GM23338 (cell line): ENCODE data around the gene DPH7. TPM values are rescaled to one million over a fixed set of nuclear protein-coding genes. Genes with fewer than 3 reads are reported as not detected.

Experiments used
- ATAC-seq: fragments of 200-7000 bp; cut with Tn5 transposase; 3 replicates; pipeline ENCODE4 v1.9.1; 2020
- DNase-seq: peaks from one replicate; pipeline ENCODE4 v3.0.0-alpha.2; 2015; ENCODE audit warnings: low spot score
- H2AFZ ChIP-seq: fragments of 200-600 bp; sonication (generic); 2 replicates; pipeline ENCODE4 v1.8.0; 2016; ENCODE audit warnings: antibody characterized with exemption, mild to moderate bottlenecking, moderate library complexity
- H3F3A ChIP-seq: fragments of 200-600 bp; sonication (generic); replicated peaks from 2 replicates; pipeline ENCODE4 v1.8.0; 2017; ENCODE audit warnings: antibody characterized with exemption, mixed run types, low read depth
- H3K27ac ChIP-seq: fragments of 200-600 bp; sonication (generic); 2 replicates; pipeline ENCODE4 v1.6.1; 2016; ENCODE audit warnings: low read depth
- H3K27me3 ChIP-seq: fragments of 200-600 bp; sonication (generic); 2 replicates; pipeline ENCODE4 v1.8.0; 2016; ENCODE audit warnings: mild to moderate bottlenecking, mixed run types, moderate library complexity; ENCODE audit not compliant: insufficient read depth
- H3K36me3 ChIP-seq: fragments of 200-600 bp; sonication (generic); 2 replicates; pipeline ENCODE4 v1.8.0; 2016; ENCODE audit warnings: mild to moderate bottlenecking; ENCODE audit not compliant: insufficient read depth
- H3K4me1 ChIP-seq: fragments of 200-600 bp; sonication (generic); 2 replicates; pipeline ENCODE4 v1.8.0; 2016; ENCODE audit warnings: mild to moderate bottlenecking, moderate library complexity; ENCODE audit not compliant: insufficient read depth
- H3K4me2 ChIP-seq: fragments of 200-600 bp; sonication (generic); 2 replicates; pipeline ENCODE4 v1.7.1; 2017; ENCODE audit warnings: mixed run types
- H3K4me3 ChIP-seq: fragments of 200-600 bp; sonication (generic); 2 replicates; pipeline ENCODE4 v1.6.1; 2016; ENCODE audit warnings: mixed run types
- H3K79me2 ChIP-seq: fragments of 200-600 bp; sonication (generic); replicated peaks from 2 replicates; pipeline ENCODE4 v1.8.0; 2017; ENCODE audit warnings: mild to moderate bottlenecking; ENCODE audit not compliant: insufficient read depth
- H3K9me2 ChIP-seq: fragments of 200-600 bp; sonication (generic); 2 replicates; pipeline ENCODE4 v1.8.0; 2017; ENCODE audit not compliant: insufficient read depth
- H4K20me1 ChIP-seq: fragments of 200-600 bp; sonication (generic); replicated peaks from 2 replicates; pipeline ENCODE4 v1.8.0; 2017; ENCODE audit warnings: mild to moderate bottlenecking; ENCODE audit not compliant: insufficient read depth
- H3K27ac Mint-ChIP-seq: 2 replicates; pipeline ENCODE4 v1.8.0; 2020; ENCODE audit warnings: inconsistent platforms, mild to moderate bottlenecking, moderate library complexity, mixed read lengths
- H3K27me3 Mint-ChIP-seq: 3 replicates; pipeline ENCODE4 v1.8.0; 2022; ENCODE audit warnings: low read depth, mild to moderate bottlenecking, moderate library complexity, mixed read lengths, inconsistent platforms; ENCODE audit not compliant: insufficient read depth, poor library complexity
- H3K36me3 Mint-ChIP-seq: 3 replicates; pipeline ENCODE4 v1.8.0; 2021; ENCODE audit warnings: low read depth, mild to moderate bottlenecking, inconsistent platforms, moderate library complexity, mixed read lengths
- H3K4me1 Mint-ChIP-seq: 3 replicates; pipeline ENCODE4 v1.8.0; 2020; ENCODE audit warnings: mild to moderate bottlenecking, inconsistent platforms, mixed read lengths
- H3K4me3 Mint-ChIP-seq: 3 replicates; pipeline ENCODE4 v1.8.0; 2021; ENCODE audit warnings: moderate library complexity, mild to moderate bottlenecking, inconsistent platforms, mixed read lengths
- H3K9me3 Mint-ChIP-seq: 3 replicates; pipeline ENCODE4 v1.8.0; 2020; ENCODE audit warnings: moderate library complexity, mild to moderate bottlenecking, inconsistent platforms, mixed read lengths
- CREB1 ChIP-seq: fragments of 250-450 bp; sonication (Bioruptor Pico); IDR thresholded peaks from 2 replicates; pipeline ENCODE4 v1.5.0; 2020; ENCODE audit warnings: low read depth, mild to moderate bottlenecking, moderate library complexity
- CTCF ChIP-seq, 2 experiments: fragments of 200-600 bp in 1 of 2; sonication (generic) in 1 of 2; conservative IDR thresholded peaks; 2 replicates each; pipeline versions ENCODE4 v1.5.1 to v1.6.1; 2016 to 2017; ENCODE audit warnings: antibody characterized with exemption in 2 of 2, low read depth in 2 of 2, mild to moderate bottlenecking in 2 of 2, moderate library complexity in 1 of 2
- EZH2 ChIP-seq: fragments of 200-600 bp; sonication (generic); IDR thresholded peaks from one replicate; pipeline ENCODE4 v1.8.0; 2017; ENCODE audit warnings: antibody characterized with exemption, mild to moderate bottlenecking, low read depth; ENCODE audit not compliant: unreplicated experiment
- EZH2phosphoT487 ChIP-seq: fragments of 200-600 bp; sonication (generic); IDR thresholded peaks from one replicate; pipeline ENCODE4 v1.8.1; 2018; ENCODE audit warnings: antibody characterized with exemption; ENCODE audit not compliant: unreplicated experiment
- JUNB ChIP-seq: IDR thresholded peaks from one replicate; pipeline ENCODE4 v1.6.1; 2016; ENCODE audit warnings: antibody characterized with exemption; ENCODE audit not compliant: unreplicated experiment
- NANOG ChIP-seq: IDR thresholded peaks from 2 replicates; pipeline ENCODE4 v1.6.1; 2016; ENCODE audit warnings: antibody characterized with exemption, borderline replicate concordance
- POLR2AphosphoS5 ChIP-seq: IDR thresholded peaks from 2 replicates; pipeline ENCODE4 v1.6.1; 2016; ENCODE audit warnings: antibody characterized with exemption, low read depth
- REST ChIP-seq: IDR thresholded peaks from one replicate; pipeline ENCODE4 v1.6.1; 2018; ENCODE audit warnings: antibody characterized with exemption; ENCODE audit not compliant: unreplicated experiment
- STAT1 ChIP-seq: IDR thresholded peaks from one replicate; pipeline ENCODE4 v1.6.1; 2016; ENCODE audit warnings: antibody characterized with exemption; ENCODE audit not compliant: unreplicated experiment
- ZNF114 ChIP-seq: fragments of 250-450 bp; sonication (Bioruptor Pico); IDR thresholded peaks from 2 replicates; pipeline ENCODE4 v1.5.0; 2020; ENCODE audit warnings: mild to moderate bottlenecking, moderate library complexity
- ZNF331 ChIP-seq: fragments of 250-450 bp; sonication (Bioruptor Pico); IDR thresholded peaks from 2 replicates; pipeline ENCODE4 v1.5.0; 2020; ENCODE audit warnings: low read depth, mild to moderate bottlenecking, moderate library complexity
- polyA plus RNA-seq: library from polyadenylated mRNA; unstranded; fragments of >200 nt; fragmentation: Nextera tagmentation; extraction: Ambion mirVana; gene quantifications from 2 replicates; pipeline ENCODE4 v1.2.1, GENCODE V29; 2016
- total RNA-seq: library from RNA; depleted of rRNA; stranded (reverse); fragments of >200 nt; shearing (Covaris generic); gene quantifications from 2 replicates; pipeline ENCODE4 v1.2.3, GENCODE V29; 2014
- TF ChIP-seq, protein P1 (sequence below): IDR thresholded peaks from 2 replicates; pipeline ENCODE4 v1.6.1; 2016; ENCODE audit warnings: antibody characterized with exemption
- TF ChIP-seq, protein P2 (sequence below): fragments of 250-450 bp; sonication (Bioruptor Pico); IDR thresholded peaks from 2 replicates; pipeline ENCODE4 v1.5.0; 2020; ENCODE audit warnings: mild to moderate bottlenecking, moderate library complexity

DPH7 gene
- total and polyA plus RNA-seq, 2 experiments from 2014 or later = 44.5 to 68.8 TPM

DNA sequence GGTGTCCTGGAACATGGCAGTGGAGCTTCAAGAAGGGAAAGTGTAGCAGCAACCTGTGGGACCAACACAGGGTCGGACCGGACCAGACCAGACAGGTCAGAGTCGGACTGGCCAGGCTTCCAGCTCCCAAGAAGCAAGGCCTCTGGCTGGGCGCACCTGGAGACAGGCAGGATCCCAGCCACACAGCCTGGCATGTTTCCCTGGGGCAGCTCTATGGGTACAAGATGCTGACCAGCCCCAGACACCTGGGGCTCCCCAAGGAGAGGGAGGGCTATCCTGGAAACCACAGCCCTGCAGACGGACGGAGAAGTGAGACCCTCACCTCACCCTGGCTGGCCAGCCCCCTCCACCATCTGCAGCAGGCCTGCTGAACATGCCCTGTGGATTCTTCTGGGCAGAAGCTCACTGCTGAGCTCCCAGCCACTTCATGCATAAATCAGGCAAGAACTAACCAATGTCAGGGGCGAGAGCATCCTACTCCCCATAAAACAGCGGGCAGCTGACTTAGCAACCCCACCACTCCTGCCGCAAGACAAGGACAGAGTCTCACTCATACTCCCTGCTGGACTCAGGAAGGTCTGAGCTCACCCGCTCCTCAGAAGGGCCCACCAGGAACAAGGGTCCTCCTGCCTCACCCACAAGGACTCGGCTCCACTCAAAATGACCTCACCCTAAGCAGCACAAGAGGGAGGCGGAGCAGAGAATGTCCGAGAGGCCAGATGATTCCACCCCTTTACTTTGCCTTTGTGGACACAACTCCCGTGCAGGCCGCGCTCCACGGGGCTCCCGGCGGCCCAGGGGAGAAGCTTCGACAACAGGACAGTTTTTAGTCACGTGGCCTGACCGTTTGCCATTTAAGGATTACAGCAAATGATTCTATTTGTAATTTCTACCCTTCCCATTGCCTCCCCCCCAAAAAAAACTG is 2.9 kb upstream of the DPH7 start:
- Histone ChIP-seq H3K27ac (no peak overlapping the region), H3K9me2 (no peaks in the 10 kb centered on the region), H3K4me2 (no peak overlapping the region), H3K27me3 (no peaks in the 10 kb centered on the region), H3F3A (peaks cover 24% of the 10 kb centered on the region; the same call in 1 of the 2 replicates), H3K79me2 (peaks cover 29% of the 10 kb centered on the region), H3K4me3 (no peak overlapping the region), H2AFZ (no peak overlapping the region), H3K36me3 (peaks cover 12% of the 10 kb centered on the region; the same call in 1 of the 2 replicates), H3K4me1 (peaks cover 20% of the 10 kb centered on the region), H4K20me1 (peaks cover 11% of the 10 kb centered on the region)
- DNase-seq (no peak), ATAC-seq (no peak)
- H3K27me3 Mint-ChIP-seq = peaks cover 31% of the 10 kb centered on the region
- no peak overlapping the region for H3K4me3 Mint-ChIP-seq
- no peaks in the 10 kb centered on the region for H3K9me3 Mint-ChIP-seq
- H3K4me1 Mint-ChIP-seq = peaks cover 31% of the 10 kb centered on the region
- TF ChIP-seq, protein P1, sequence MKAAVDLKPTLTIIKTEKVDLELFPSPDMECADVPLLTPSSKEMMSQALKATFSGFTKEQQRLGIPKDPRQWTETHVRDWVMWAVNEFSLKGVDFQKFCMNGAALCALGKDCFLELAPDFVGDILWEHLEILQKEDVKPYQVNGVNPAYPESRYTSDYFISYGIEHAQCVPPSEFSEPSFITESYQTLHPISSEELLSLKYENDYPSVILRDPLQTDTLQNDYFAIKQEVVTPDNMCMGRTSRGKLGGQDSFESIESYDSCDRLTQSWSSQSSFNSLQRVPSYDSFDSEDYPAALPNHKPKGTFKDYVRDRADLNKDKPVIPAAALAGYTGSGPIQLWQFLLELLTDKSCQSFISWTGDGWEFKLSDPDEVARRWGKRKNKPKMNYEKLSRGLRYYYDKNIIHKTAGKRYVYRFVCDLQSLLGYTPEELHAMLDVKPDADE = no peak
- TF ChIP-seq EZH2 = no peak
- no peak for TF ChIP-seq POLR2AphosphoS5
- no peak for TF ChIP-seq NANOG
- TF ChIP-seq CREB1 = no peak
- TF ChIP-seq STAT1 = no peak
- TF ChIP-seq CTCF (conservative IDR thresholded peaks at IDR 0.05; ENCODE audit: low read depth in 2 of 2) = no peak
- TF ChIP-seq ZNF331 (CRISPR knock-in tag) = no peak
- TF ChIP-seq, protein P2, sequence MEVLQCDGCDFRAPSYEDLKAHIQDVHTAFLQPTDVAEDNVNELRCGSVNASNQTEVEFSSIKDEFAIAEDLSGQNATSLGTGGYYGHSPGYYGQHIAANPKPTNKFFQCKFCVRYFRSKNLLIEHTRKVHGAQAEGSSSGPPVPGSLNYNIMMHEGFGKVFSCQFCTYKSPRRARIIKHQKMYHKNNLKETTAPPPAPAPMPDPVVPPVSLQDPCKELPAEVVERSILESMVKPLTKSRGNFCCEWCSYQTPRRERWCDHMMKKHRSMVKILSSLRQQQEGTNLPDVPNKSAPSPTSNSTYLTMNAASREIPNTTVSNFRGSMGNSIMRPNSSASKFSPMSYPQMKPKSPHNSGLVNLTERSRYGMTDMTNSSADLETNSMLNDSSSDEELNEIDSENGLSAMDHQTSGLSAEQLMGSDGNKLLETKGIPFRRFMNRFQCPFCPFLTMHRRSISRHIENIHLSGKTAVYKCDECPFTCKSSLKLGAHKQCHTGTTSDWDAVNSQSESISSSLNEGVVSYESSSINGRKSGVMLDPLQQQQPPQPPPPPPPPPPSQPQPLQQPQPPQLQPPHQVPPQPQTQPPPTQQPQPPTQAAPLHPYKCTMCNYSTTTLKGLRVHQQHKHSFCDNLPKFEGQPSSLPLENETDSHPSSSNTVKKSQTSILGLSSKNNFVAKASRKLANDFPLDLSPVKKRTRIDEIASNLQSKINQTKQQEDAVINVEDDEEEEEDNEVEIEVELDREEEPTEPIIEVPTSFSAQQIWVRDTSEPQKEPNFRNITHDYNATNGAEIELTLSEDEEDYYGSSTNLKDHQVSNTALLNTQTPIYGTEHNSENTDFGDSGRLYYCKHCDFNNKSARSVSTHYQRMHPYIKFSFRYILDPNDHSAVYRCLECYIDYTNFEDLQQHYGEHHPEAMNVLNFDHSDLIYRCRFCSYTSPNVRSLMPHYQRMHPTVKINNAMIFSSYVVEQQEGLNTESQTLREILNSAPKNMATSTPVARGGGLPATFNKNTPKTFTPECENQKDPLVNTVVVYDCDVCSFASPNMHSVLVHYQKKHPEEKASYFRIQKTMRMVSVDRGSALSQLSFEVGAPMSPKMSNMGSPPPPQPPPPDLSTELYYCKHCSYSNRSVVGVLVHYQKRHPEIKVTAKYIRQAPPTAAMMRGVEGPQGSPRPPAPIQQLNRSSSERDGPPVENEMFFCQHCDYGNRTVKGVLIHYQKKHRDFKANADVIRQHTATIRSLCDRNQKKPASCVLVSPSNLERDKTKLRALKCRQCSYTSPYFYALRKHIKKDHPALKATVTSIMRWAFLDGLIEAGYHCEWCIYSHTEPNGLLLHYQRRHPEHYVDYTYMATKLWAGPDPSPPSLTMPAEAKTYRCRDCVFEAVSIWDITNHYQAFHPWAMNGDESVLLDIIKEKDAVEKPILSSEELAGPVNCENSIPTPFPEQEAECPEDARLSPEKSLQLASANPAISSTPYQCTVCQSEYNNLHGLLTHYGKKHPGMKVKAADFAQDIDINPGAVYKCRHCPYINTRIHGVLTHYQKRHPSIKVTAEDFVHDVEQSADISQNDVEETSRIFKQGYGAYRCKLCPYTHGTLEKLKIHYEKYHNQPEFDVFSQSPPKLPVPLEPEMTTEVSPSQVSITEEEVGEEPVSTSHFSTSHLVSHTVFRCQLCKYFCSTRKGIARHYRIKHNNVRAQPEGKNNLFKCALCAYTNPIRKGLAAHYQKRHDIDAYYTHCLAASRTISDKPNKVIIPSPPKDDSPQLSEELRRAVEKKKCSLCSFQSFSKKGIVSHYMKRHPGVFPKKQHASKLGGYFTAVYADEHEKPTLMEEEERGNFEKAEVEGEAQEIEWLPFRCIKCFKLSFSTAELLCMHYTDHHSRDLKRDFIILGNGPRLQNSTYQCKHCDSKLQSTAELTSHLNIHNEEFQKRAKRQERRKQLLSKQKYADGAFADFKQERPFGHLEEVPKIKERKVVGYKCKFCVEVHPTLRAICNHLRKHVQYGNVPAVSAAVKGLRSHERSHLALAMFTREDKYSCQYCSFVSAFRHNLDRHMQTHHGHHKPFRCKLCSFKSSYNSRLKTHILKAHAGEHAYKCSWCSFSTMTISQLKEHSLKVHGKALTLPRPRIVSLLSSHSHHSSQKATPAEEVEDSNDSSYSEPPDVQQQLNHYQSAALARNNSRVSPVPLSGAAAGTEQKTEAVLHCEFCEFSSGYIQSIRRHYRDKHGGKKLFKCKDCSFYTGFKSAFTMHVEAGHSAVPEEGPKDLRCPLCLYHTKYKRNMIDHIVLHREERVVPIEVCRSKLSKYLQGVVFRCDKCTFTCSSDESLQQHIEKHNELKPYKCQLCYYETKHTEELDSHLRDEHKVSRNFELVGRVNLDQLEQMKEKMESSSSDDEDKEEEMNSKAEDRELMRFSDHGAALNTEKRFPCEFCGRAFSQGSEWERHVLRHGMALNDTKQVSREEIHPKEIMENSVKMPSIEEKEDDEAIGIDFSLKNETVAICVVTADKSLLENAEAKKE (CRISPR knock-in tag) = no peak
- TF ChIP-seq ZNF114 = no peak
- no peak for TF ChIP-seq REST
- TF ChIP-seq EZH2phosphoT487 = no peak
- TF ChIP-seq JUNB = no peak
- peak overlapping the region; percentile 23; the same call in 1 of the 2 replicates for H3K27ac Mint-ChIP-seq
- peaks cover 58% of the 10 kb centered on the region for H3K36me3 Mint-ChIP-seq
